Measurements from ENCODE around the gene WDFY3. TPM values are rescaled to one million over a fixed set of nuclear protein-coding genes. Genes with fewer than 3 reads are reported as not detected.

The WDFY3 gene
- polyA plus RNA-seq, 1 donor (not counting 4 experiments of a cell fraction or from before 2014, with no cell fraction given) = 28.5 TPM

DNA sequence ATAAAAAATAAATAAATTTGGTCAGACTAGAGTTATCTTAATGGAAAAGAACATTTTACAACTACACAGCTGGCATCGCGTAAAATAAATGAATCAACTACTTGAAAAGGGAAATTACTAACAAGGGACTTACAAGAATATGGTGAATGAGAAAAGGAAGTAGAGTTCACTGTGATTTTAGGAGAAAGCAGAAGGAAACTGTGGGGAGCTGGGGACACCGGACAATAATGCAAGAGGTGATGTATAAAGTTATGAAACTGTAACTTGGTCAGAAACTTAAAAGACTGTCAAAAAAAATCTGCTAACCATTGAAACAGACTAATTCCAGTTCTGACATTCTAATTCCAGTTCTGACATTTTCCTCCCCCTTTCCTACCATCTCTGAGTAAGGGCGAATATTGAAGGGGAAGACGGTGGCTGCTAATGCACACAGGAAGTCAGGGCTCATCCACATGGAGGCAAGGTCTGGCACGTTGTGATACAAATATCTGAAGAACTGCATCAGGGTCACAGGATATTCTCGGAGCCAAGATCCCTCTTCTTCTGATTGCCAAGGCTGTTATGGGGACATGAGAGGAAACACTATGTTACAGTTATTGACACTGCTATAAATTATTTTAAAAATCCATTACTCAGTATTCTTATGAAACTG lies 213.0 kb downstream of the WDFY3 start:
- H3K9ac ChIP-seq (ENCODE audit: control insufficient read depth, extremely low read depth, insufficient read depth, low read length) = no peak overlapping the region
- H3K9me3 ChIP-seq (ENCODE audit: control insufficient read depth, low read depth, low read length) = no peaks in the 10 kb centered on the region
- H3K79me2 ChIP-seq (ENCODE audit: control insufficient read depth, insufficient read depth, low read length) = no peaks in the 10 kb centered on the region
- TF ChIP-seq, protein P1, sequence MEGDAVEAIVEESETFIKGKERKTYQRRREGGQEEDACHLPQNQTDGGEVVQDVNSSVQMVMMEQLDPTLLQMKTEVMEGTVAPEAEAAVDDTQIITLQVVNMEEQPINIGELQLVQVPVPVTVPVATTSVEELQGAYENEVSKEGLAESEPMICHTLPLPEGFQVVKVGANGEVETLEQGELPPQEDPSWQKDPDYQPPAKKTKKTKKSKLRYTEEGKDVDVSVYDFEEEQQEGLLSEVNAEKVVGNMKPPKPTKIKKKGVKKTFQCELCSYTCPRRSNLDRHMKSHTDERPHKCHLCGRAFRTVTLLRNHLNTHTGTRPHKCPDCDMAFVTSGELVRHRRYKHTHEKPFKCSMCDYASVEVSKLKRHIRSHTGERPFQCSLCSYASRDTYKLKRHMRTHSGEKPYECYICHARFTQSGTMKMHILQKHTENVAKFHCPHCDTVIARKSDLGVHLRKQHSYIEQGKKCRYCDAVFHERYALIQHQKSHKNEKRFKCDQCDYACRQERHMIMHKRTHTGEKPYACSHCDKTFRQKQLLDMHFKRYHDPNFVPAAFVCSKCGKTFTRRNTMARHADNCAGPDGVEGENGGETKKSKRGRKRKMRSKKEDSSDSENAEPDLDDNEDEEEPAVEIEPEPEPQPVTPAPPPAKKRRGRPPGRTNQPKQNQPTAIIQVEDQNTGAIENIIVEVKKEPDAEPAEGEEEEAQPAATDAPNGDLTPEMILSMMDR (optimal IDR thresholded peaks at IDR 0.05 in 1 of 3, IDR thresholded peaks at IDR 0.05 in 1 of 3, conservative IDR thresholded peaks at IDR 0.05 in 1 of 3; ENCODE audit: extremely low read depth in 1 of 3, insufficient read depth in 2 of 3, low read length in 3 of 3) = no peak
- no peak for TF ChIP-seq EZH2 (IDR thresholded peaks at IDR 0.05; ENCODE audit: low read length)
- H2AFZ ChIP-seq (ENCODE audit: control insufficient read depth, low read length) = no peak overlapping the region
- no peak overlapping the region for H3K27ac ChIP-seq (ENCODE audit: control insufficient read depth, insufficient read depth, low read length)
- peaks cover 13 to 18% of the 10 kb centered on the region in 2 experiments for H3K36me3 ChIP-seq (ENCODE audit: control insufficient read depth in 2 of 2, extremely low read depth in 1 of 2, insufficient read depth in 2 of 2, low read length in 2 of 2)
- H3K4me1 ChIP-seq (ENCODE audit: control insufficient read depth, extremely low read depth, insufficient read depth, low read length) = no peaks in the 10 kb centered on the region
- no peak overlapping the region for H3K4me2 ChIP-seq (ENCODE audit: control insufficient read depth, extremely low read depth, insufficient read depth, low read depth, low read length)
- H3K27me3 ChIP-seq (ENCODE audit: control insufficient read depth, extremely low read depth, insufficient read depth, low read length) = no peaks in the 10 kb centered on the region
- dilution Hi-C loops (cut with MboI; ENCODE audit: extremely low pct_ligation_motif_present, low sequenced_read_pairs) = no loop called here
- no peak for DNase-seq (ENCODE audit: low read depth, low spot score)
- no peaks in the 10 kb centered on the region for H4K20me1 ChIP-seq (ENCODE audit: control insufficient read depth, extremely low read depth, insufficient read depth, low read length)
- no peaks in the 10 kb centered on the region for H3K9me1 ChIP-seq (ENCODE audit: control insufficient read depth, extremely low read depth, insufficient read depth, low read length)
- H3K4me3 ChIP-seq (ENCODE audit: control insufficient read depth in 2 of 3, extremely low read depth in 1 of 3, insufficient read depth in 2 of 3, low read depth in 1 of 3, low read length in 3 of 3) = no peak overlapping the region
- FAIRE-seq = no peak

DNA sequence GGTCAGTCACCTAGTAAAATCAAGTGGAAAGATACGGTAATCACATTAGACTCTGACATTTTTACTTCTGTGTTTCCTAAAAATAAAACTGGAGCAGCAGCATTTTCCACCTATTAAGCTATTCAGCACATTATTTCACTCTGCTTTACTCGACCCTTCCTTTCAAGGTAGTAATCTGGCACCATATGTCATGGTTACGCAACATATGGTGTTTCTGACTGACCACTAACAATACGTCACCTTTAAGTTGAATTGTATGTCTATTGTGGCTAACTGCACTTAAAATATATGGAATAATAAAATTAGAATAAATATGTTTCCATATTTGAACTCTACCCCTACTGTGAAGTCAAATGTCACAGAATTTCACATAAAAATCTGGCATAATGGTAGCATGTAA lies 214.8 kb downstream of the WDFY3 start:
- H2AFZ ChIP-seq (ENCODE audit: control insufficient read depth, low read length) = no peak overlapping the region
- H3K27me3 ChIP-seq (ENCODE audit: control insufficient read depth, extremely low read depth, insufficient read depth, low read length) = no peaks in the 10 kb centered on the region
- no peak for TF ChIP-seq EZH2 (IDR thresholded peaks at IDR 0.05; ENCODE audit: low read length)
- TF ChIP-seq, protein P1 (optimal IDR thresholded peaks at IDR 0.05 in 1 of 3, IDR thresholded peaks at IDR 0.05 in 1 of 3, conservative IDR thresholded peaks at IDR 0.05 in 1 of 3; ENCODE audit: extremely low read depth in 1 of 3, insufficient read depth in 2 of 3, low read length in 3 of 3) = no peak
- H3K9me3 ChIP-seq (ENCODE audit: control insufficient read depth, low read depth, low read length) = no peaks in the 10 kb centered on the region
- no peaks in the 10 kb centered on the region for H3K79me2 ChIP-seq (ENCODE audit: control insufficient read depth, insufficient read depth, low read length)
- H3K36me3 ChIP-seq (ENCODE audit: control insufficient read depth in 2 of 2, extremely low read depth in 1 of 2, insufficient read depth in 2 of 2, low read length in 2 of 2) = peaks cover 13 to 18% of the 10 kb centered on the region in 2 experiments
- no peak overlapping the region for H3K4me3 ChIP-seq (ENCODE audit: control insufficient read depth in 2 of 3, extremely low read depth in 1 of 3, insufficient read depth in 2 of 3, low read depth in 1 of 3, low read length in 3 of 3)
- H3K9me1 ChIP-seq (ENCODE audit: control insufficient read depth, extremely low read depth, insufficient read depth, low read length) = no peaks in the 10 kb centered on the region
- no peak for FAIRE-seq
- no peaks in the 10 kb centered on the region for H3K4me1 ChIP-seq (ENCODE audit: control insufficient read depth, extremely low read depth, insufficient read depth, low read length)
- no peaks in the 10 kb centered on the region for H4K20me1 ChIP-seq (ENCODE audit: control insufficient read depth, extremely low read depth, insufficient read depth, low read length)
- H3K9ac ChIP-seq (ENCODE audit: control insufficient read depth, extremely low read depth, insufficient read depth, low read length) = no peak overlapping the region
- no peak overlapping the region for H3K4me2 ChIP-seq (ENCODE audit: control insufficient read depth, extremely low read depth, insufficient read depth, low read depth, low read length)
- dilution Hi-C loops (cut with MboI; ENCODE audit: extremely low pct_ligation_motif_present, low sequenced_read_pairs) = no loop called here
- H3K27ac ChIP-seq (ENCODE audit: control insufficient read depth, insufficient read depth, low read length) = no peak overlapping the region
- DNase-seq (ENCODE audit: low read depth, low spot score) = no peak
